B cell (primary cell): ENCODE results near the gene NCBP1. TPM values are rescaled to one million over a fixed set of nuclear protein-coding genes. Genes with fewer than 3 reads are reported as not detected.
"Not testable (repeated sequence)": the region's sequence is repeated elsewhere in the genome, so short reads cannot be mapped to it uniquely, and the experiment has no call there.

Experiments
- ATAC-seq: fragments of 200-7000 bp; cut with Tn5 transposase; one replicate; pipeline ENCODE4 v1.10.0; 2021; ENCODE audit warnings: low read depth, mild to moderate bottlenecking, moderate number of reproducible peaks, moderate library complexity
- CTCF ChIA-PET: fragments of 350-600 bp; sonication (Branson Sonifier 250); formaldehyde crosslinking; loops from one replicate; lab custom pipeline; 2021; ENCODE audit warnings: antibody characterized with exemption, inconsistent platforms; lab: Charles Lee
- POLR2A ChIA-PET: fragments of 350-600 bp; sonication (Branson Sonifier 250); formaldehyde crosslinking; loops from one replicate; lab custom pipeline; 2021; ENCODE audit warnings: antibody characterized with exemption; lab: Charles Lee
- DNase-seq: peaks from one replicate; pipeline ENCODE4 v3.0.0; 2013
- H2AFZ ChIP-seq: 2 replicates; pipeline ENCODE4 v1.6.1; 2012; ENCODE audit warnings: mild to moderate bottlenecking, low read depth, low read length; ENCODE audit not compliant: insufficient read depth, poor library complexity, severe bottlenecking
- H3K27ac ChIP-seq, 2 donors: 1 replicate in 1 of 2; 2 replicates in 1 of 2; pipeline ENCODE4 v1.5.1; 2012 to 2013; ENCODE audit warnings: low read length in 2 of 2, mild to moderate bottlenecking in 2 of 2, moderate library complexity in 1 of 2
- H3K27me3 ChIP-seq, 4 experiments: fragments of 200-600 bp in 1 of 4; sonication (generic) in 1 of 4; replicated peaks in 1 of 4; 1 replicate in 2 of 4; 2 replicates in 2 of 4; pipeline versions ENCODE4 v1.6.1 to v1.7.0; 2013 to 2016; ENCODE audit warnings: low read length in 3 of 4, mild to moderate bottlenecking in 2 of 4, mixed read lengths in 1 of 4, moderate library complexity in 1 of 4; ENCODE audit not compliant: insufficient read depth in 4 of 4, control insufficient read depth in 3 of 4; ENCODE audit errors: control extremely low read depth in 1 of 4
- H3K36me3 ChIP-seq, 2 experiments: replicated peaks in 1 of 2; 1 replicate in 1 of 2; 2 replicates in 1 of 2; pipeline versions ENCODE4 v1.6.1 to v1.7.1; 2013; ENCODE audit warnings: low read length in 1 of 2; ENCODE audit not compliant: insufficient read depth in 2 of 2, control insufficient read depth in 1 of 2; ENCODE audit errors: control extremely low read depth in 1 of 2, extremely low read depth in 1 of 2
- H3K4me1 ChIP-seq, 2 donors: fragments of 200-600 bp in 1 of 2; sonication (generic) in 1 of 2; 1 replicate in 1 of 2; 2 replicates in 1 of 2; pipeline versions ENCODE4 v1.5.1 to v1.6.1; 2013 to 2017; ENCODE audit warnings: low read length in 2 of 2; ENCODE audit not compliant: control insufficient read depth in 2 of 2, insufficient read depth in 2 of 2
- H3K4me2 ChIP-seq: replicated peaks from 2 replicates; pipeline ENCODE3; 2012; ENCODE audit warnings: mild to moderate bottlenecking, low read depth, low read length; ENCODE audit not compliant: poor library complexity, severe bottlenecking
- H3K4me3 ChIP-seq, 5 experiments: fragments of 200-600 bp in 1 of 5; sonication (generic) in 1 of 5; 1 replicate in 3 of 5; 2 replicates in 2 of 5; pipeline versions ENCODE4 v1.5.1 to v1.7.0; 2011 to 2016; ENCODE audit warnings: low read length in 4 of 5, mild to moderate bottlenecking in 4 of 5, low read depth in 2 of 5, control low read depth in 1 of 5, moderate library complexity in 1 of 5; ENCODE audit not compliant: insufficient read depth in 1 of 5; ENCODE audit errors: control extremely low read depth in 1 of 5, extremely low read depth in 1 of 5
- H3K79me2 ChIP-seq: fragments of 200-600 bp; sonication (generic); one replicate; pipeline ENCODE4 v1.6.0; 2016; ENCODE audit warnings: low read length; ENCODE audit not compliant: control insufficient read depth, insufficient read depth
- H3K9ac ChIP-seq: fragments of 200-600 bp; sonication (generic); 2 replicates; pipeline ENCODE4 v1.6.1; 2017; ENCODE audit warnings: mild to moderate bottlenecking, low read length, moderate library complexity
- H3K9me3 ChIP-seq, 3 donors: one replicate each; pipeline versions ENCODE4 v1.6.1 to v1.7.1; 2013; ENCODE audit warnings: low read length in 2 of 3; ENCODE audit not compliant: control insufficient read depth in 2 of 3, insufficient read depth in 1 of 3; ENCODE audit errors: control extremely low read depth in 1 of 3
- H4K20me1 ChIP-seq: 2 replicates; pipeline ENCODE4 v1.6.0; 2012; ENCODE audit warnings: mild to moderate bottlenecking, low read length; ENCODE audit not compliant: insufficient read depth, control insufficient read depth, poor library complexity, severe bottlenecking
- H3K27ac Mint-ChIP-seq: one replicate; pipeline ENCODE4 v1.8.0; 2021; ENCODE audit warnings: mixed read lengths
- H3K27me3 Mint-ChIP-seq: one replicate; pipeline ENCODE4 v1.8.0; 2021; ENCODE audit warnings: mixed read lengths
- H3K4me1 Mint-ChIP-seq: one replicate; pipeline ENCODE4 v1.8.0; 2021; ENCODE audit warnings: mixed read lengths
- H3K4me3 Mint-ChIP-seq: one replicate; pipeline ENCODE4 v1.8.0; 2021; ENCODE audit warnings: mixed read lengths
- H3K9me3 Mint-ChIP-seq: one replicate; pipeline ENCODE4 v1.8.0; 2022; ENCODE audit warnings: mixed read lengths; ENCODE audit not compliant: insufficient read depth
- EZH2 ChIP-seq: IDR thresholded peaks from 2 replicates; pipeline ENCODE4 v1.6.1; 2012; ENCODE audit warnings: borderline replicate concordance, low read depth, mild to moderate bottlenecking, moderate library complexity, low read length; ENCODE audit not compliant: insufficient read depth, poor library complexity, severe bottlenecking
- WGBS: methylation state at CpG from one replicate; pipeline ENCODE4 v1.1.5; 2013; ENCODE audit warnings: missing lambda C conversion rate; ENCODE audit not compliant: insufficient coverage; 5-methylcytosine and 5-hydroxymethylcytosine counted together
- intact Hi-C: fragments of 100-400 bp; cut with micrococcal nuclease; formaldehyde crosslinking; loops from one replicate; pipeline ENCODE4 v1.10.0; 2022
- polyA plus RNA-seq: library from polyadenylated mRNA; depleted of rRNA; stranded (reverse); fragments of >200 nt; gene quantifications from 2 replicates; pipeline ENCODE4 v1.2.3, GENCODE V29; 2012
- total RNA-seq, 2 donors: library from RNA; stranded (reverse); fragments of 120-200 nt in 1 of 2; gene quantifications; 1 replicate in 1 of 2; 2 replicates in 1 of 2; pipeline versions ENCODE4 v1.2.3 to v1.2.4, GENCODE V29; 2013 to 2022
- TF ChIP-seq, protein P1 (sequence below): fragments of 200-600 bp; IDR thresholded peaks from one replicate; pipeline ENCODE4 v1.8.0; 2022; ENCODE audit warnings: antibody characterized with exemption, mild to moderate bottlenecking

The NCBP1 gene
- total and polyA plus RNA-seq, 2 donors (not counting 1 experiment from before 2014, with no cell fraction given) = 19.5 to 38.0 TPM

DNA sequence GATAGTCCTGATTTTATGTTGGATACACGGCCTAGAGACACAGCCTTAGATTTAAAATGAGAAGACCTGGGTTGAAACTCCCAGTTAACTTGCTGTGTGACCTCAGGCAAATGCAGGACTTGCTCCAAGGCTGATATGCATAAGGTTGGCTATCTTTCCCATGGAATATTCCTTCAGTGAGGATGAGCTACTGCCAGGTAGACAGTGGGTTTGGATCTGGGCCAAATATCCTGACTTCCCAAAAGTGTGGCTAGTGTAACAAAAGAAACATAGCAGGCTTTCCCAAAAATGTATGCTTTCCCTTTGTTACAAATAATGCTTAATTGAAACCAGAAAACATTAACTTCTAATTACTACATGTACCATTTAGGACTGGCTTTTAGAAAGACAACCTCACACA is 64.2 kb downstream of the NCBP1 start:
- H3K4me1 ChIP-seq = peaks cover 30 to 40% of the 10 kb centered on the region in 2 donors
- no peaks in the 10 kb centered on the region for H3K27me3 ChIP-seq
- ChIA-PET POLR2A (interaction anchor here (0.6 to 1.3 kb wide), 4 partner anchors 64 to 559 kb away, joined by 4 to 7 read pairs (median 4); partner anchors contain the start of genes ANP32B, NCBP1, TRMO and TSTD2), CTCF (interaction anchor here (1.4 kb wide), 1 partner anchor 11 kb away, joined by 5 read pairs; no protein-coding TSS in a partner anchor)
- DNase-seq = no peak
- H3K27ac ChIP-seq = peak overlapping the region; percentile 77 to 82
- Mint-ChIP-seq H3K4me1 (peaks cover 59% of the 10 kb centered on the region), H3K27ac (peak overlapping the region; percentile 94), H3K9me3 (no peaks in the 10 kb centered on the region), H3K4me3 (peak overlapping the region; percentile 91), H3K27me3 (peaks cover 7% of the 10 kb centered on the region)
- intact Hi-C loops = loop anchor here (1.0 to 10.0 kb wide), 8 partner anchors 65 to 1281 kb away; partner anchors contain the start of genes ANP32B, NCBP1, TRMO and TSTD2
- peaks cover 0 to 7% of the 10 kb centered on the region in 2 experiments for H3K36me3 ChIP-seq
- peak overlapping the region; percentile 90 for H3K4me2 ChIP-seq
- TF ChIP-seq, protein P1, sequence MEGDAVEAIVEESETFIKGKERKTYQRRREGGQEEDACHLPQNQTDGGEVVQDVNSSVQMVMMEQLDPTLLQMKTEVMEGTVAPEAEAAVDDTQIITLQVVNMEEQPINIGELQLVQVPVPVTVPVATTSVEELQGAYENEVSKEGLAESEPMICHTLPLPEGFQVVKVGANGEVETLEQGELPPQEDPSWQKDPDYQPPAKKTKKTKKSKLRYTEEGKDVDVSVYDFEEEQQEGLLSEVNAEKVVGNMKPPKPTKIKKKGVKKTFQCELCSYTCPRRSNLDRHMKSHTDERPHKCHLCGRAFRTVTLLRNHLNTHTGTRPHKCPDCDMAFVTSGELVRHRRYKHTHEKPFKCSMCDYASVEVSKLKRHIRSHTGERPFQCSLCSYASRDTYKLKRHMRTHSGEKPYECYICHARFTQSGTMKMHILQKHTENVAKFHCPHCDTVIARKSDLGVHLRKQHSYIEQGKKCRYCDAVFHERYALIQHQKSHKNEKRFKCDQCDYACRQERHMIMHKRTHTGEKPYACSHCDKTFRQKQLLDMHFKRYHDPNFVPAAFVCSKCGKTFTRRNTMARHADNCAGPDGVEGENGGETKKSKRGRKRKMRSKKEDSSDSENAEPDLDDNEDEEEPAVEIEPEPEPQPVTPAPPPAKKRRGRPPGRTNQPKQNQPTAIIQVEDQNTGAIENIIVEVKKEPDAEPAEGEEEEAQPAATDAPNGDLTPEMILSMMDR = no peak
- no peak for TF ChIP-seq EZH2
- H3K9me3 ChIP-seq = peaks cover 0 to 3% (median 1%) of the 10 kb centered on the region in 3 donors
- no peaks in the 10 kb centered on the region for H4K20me1 ChIP-seq
- 25% methylated on average over 1 of the region's 1 CpG for WGBS
- peak overlapping the region; percentile 55 to 84 (median 74) for H3K4me3 ChIP-seq
- peak overlapping the region; percentile 81 for H3K9ac ChIP-seq
- peak overlapping the region; percentile 88 for H2AFZ ChIP-seq
- H3K79me2 ChIP-seq = peaks cover 41% of the 10 kb centered on the region
- no peak for ATAC-seq

DNA sequence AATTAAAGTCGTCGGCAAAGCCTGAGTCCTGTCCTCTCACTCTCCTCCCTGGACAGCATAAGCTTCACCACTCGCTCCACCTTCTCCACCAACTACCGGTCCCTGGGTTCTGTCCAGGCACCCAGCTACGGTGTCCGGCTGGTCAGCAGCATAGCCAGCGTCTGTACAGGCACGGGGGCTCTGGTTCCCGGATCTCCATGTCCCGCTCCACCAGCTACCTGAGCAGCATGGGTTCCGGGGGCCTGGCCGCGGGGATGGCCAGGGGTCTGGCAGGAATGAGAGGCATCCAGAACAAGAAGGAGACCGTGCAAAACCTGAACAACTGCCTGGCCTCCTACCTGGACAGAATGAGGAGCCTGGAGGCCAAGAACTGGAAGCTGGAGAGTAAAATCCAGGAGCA is 65.2 kb downstream of the NCBP1 start:
- H3K79me2 ChIP-seq = peaks cover 41% of the 10 kb centered on the region
- H3K27ac ChIP-seq = no peak overlapping the region
- POLR2A ChIA-PET = no interaction called here
- 93% methylated on average over 14 of the region's 14 CpGs for WGBS
- H3K9me3 ChIP-seq = peaks cover 0 to 3% (median 1%) of the 10 kb centered on the region in 3 donors
- peak overlapping the region; percentile 64 for H2AFZ ChIP-seq
- Mint-ChIP-seq H3K9me3 (no peaks in the 10 kb centered on the region), H3K4me3 (no peak overlapping the region), H3K27ac (no peak overlapping the region), H3K4me1 (peaks cover 53% of the 10 kb centered on the region), H3K27me3 (peaks cover 7% of the 10 kb centered on the region)
- peaks cover 30 to 40% of the 10 kb centered on the region in 2 donors for H3K4me1 ChIP-seq
- no peaks in the 10 kb centered on the region for H3K36me3 ChIP-seq
- no peak overlapping the region for H3K4me3 ChIP-seq
- H3K27me3 ChIP-seq = no peaks in the 10 kb centered on the region
- TF ChIP-seq, protein P1 = no peak
- no peak for TF ChIP-seq EZH2
- no peak for ATAC-seq
- H3K9ac ChIP-seq = no peak overlapping the region
- peak; percentile 25 for DNase-seq
- H4K20me1 ChIP-seq = no peaks in the 10 kb centered on the region
- CTCF ChIA-PET = interaction anchor here (0.6 to 1.2 kb wide), 2 partner anchors 225 to 236 kb away, joined by 3 to 4 read pairs; no protein-coding TSS in a partner anchor
- peak overlapping the region; percentile 34 for H3K4me2 ChIP-seq
- intact Hi-C loops = loop anchor here (5.0 to 10.0 kb wide), 4 partner anchors 203 to 1282 kb away; partner anchors contain the start of genes ANP32B and ZNF367

DNA sequence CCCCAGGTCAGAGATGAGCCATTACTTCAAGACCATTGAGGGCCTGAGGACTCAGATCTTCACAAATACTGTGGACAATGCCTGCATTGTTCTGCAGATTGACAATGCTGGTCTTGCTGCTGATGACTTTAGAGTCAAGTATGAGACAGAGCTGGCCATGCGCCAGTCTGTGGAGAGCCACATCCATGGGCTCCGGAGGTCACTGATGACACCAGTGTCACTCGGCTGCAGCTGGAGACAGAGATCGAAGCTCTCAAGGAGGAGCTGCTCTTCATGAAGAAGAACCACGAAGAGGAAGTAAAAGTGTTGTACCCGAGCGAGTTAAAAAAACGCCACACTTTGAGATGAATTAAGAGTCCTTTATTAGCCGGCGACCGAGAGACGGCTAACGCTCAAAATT is 65.7 kb downstream of the NCBP1 start:
- POLR2A ChIA-PET, H3K9me3 Mint-ChIP-seq, H3K4me3 ChIP-seq, H3K27me3 ChIP-seq, H3K36me3 ChIP-seq, H3K27me3 Mint-ChIP-seq, H3K27ac ChIP-seq, H3K9ac ChIP-seq, H4K20me1 ChIP-seq, H3K9me3 ChIP-seq, ATAC-seq: not testable (repeated sequence)
- H3K4me1 ChIP-seq = peaks cover 30 to 40% of the 10 kb centered on the region in 2 donors
- peak overlapping the region; percentile 34 for H3K4me2 ChIP-seq
- H3K79me2 ChIP-seq = peaks cover 39% of the 10 kb centered on the region
- peak overlapping the region; percentile 85 for H3K27ac Mint-ChIP-seq
- intact Hi-C loops = loop anchor here (5.0 to 10.0 kb wide), 4 partner anchors 203 to 1282 kb away; partner anchors contain the start of genes ANP32B and ZNF367
- peak; percentile 46 for DNase-seq
- H3K4me3 Mint-ChIP-seq = peak overlapping the region; percentile 81
- 30% methylated on average over 13 of the region's 13 CpGs for WGBS
- H3K4me1 Mint-ChIP-seq = peaks cover 50% of the 10 kb centered on the region
- H2AFZ ChIP-seq = peak overlapping the region; percentile 64
- CTCF ChIA-PET = interaction anchor here (1.2 kb wide), 1 partner anchor 225 kb away, joined by 3 read pairs; no protein-coding TSS in a partner anchor
